Epithelial cell of prostate (primary cell): Measurements from ENCODE around the gene C10orf105.

Experiments
- DNase-seq: peaks from one replicate; pipeline ENCODE4 v3.0.0-alpha.2; 2011; ENCODE audit warnings: low read depth, low spot score
- H3K27ac ChIP-seq: fragments of 450-650 bp; 2 replicates; pipeline ENCODE4 v1.5.1; 2017; ENCODE audit warnings: mild to moderate bottlenecking

C10orf105 gene

GRCh38 chr10:71719464-71720201 is at the start of gene C10orf105:
C10orf105 (minus strand) TSS chr10:71719778; CDS start chr10:71716337, 3,441 bp downstream.
- H3K27ac ChIP-seq, result no peak within 1 kb of the TSS
- DNase-seq, result no peak

- peak overlapping the region; percentile 93 for H3K27ac ChIP-seq
- no peak for DNase-seq
These were observed 48.0 kb upstream of the C10orf105 start for GRCh38 chr10:71767420-71768035.

GRCh38 chr10:71766717-71767419 is 47.3 kb upstream of the C10orf105 start:
- DNase-seq, result peak; percentile 57
- H3K27ac ChIP-seq, result peak overlapping the region; percentile 93

GRCh38 chr10:71765906-71766716 is 46.5 kb upstream of the C10orf105 start:
- H3K27ac ChIP-seq, result peak overlapping the region; percentile 93
- DNase-seq, result no peak

- H3K27ac ChIP-seq, result peak overlapping the region; percentile 93
- no peak for DNase-seq
These were observed 45.8 kb upstream of the C10orf105 start for GRCh38 chr10:71765176-71765904.

GRCh38 chr10:71763352-71764127 is 44.0 kb upstream of the C10orf105 start:
- H3K27ac ChIP-seq, result no peak overlapping the region
- DNase-seq, result no peak

- no peak overlapping the region for H3K27ac ChIP-seq
- no peak for DNase-seq
These were observed 42.7 kb upstream of the C10orf105 start for GRCh38 chr10:71762324-71762723.

- peak overlapping the region; percentile 44 for H3K27ac ChIP-seq
- DNase-seq, result no peak
These were observed 42.0 kb upstream of the C10orf105 start for GRCh38 chr10:71761541-71762113.

- peak; percentile 64 for DNase-seq
These were observed 41.5 kb upstream of the C10orf105 start for GRCh38 chr10:71761105-71761511.

GRCh38 chr10:71757399-71757922 is 37.9 kb upstream of the C10orf105 start:
- DNase-seq, result no peak
- no peak overlapping the region for H3K27ac ChIP-seq

More at GRCh38 chr10:71761105-71761511, 41.5 kb upstream of the C10orf105 start:
- peak overlapping the region; percentile 44 for H3K27ac ChIP-seq

GRCh38 chr10:71756311-71757191 is 37.0 kb upstream of the C10orf105 start:
- no peak overlapping the region for H3K27ac ChIP-seq
- no peak for DNase-seq

GRCh38 chr10:71755179-71755879 is 35.8 kb upstream of the C10orf105 start:
- no peak overlapping the region for H3K27ac ChIP-seq
- DNase-seq, result no peak

- DNase-seq, result no peak
- no peak overlapping the region for H3K27ac ChIP-seq
These were observed 35.0 kb upstream of the C10orf105 start for GRCh38 chr10:71754562-71754961.

- H3K27ac ChIP-seq, result no peak overlapping the region
- DNase-seq, result no peak
These were observed 34.5 kb upstream of the C10orf105 start for GRCh38 chr10:71753960-71754505.

- no peak for DNase-seq
- H3K27ac ChIP-seq, result no peak overlapping the region
These were observed 33.7 kb upstream of the C10orf105 start for GRCh38 chr10:71753091-71753959.
